Rectal smooth muscle tissue (tissue), 1 donor: Measurements from ENCODE around the gene HCN4.
"Not testable (repeated sequence)": the region's sequence is repeated elsewhere in the genome, so short reads cannot be mapped to it uniquely, and the experiment has no call there.

Experiments
- H3K27ac ChIP-seq: one replicate; pipeline ENCODE4 v1.7.0; 2013; ENCODE audit warnings: low read depth, low read length, inconsistent platforms
- H3K27me3 ChIP-seq: one replicate; pipeline ENCODE4 v1.7.0; 2013; ENCODE audit warnings: low read length; ENCODE audit not compliant: control insufficient read depth, insufficient read depth
- H3K36me3 ChIP-seq: one replicate; pipeline ENCODE4 v1.7.0; 2013; ENCODE audit warnings: low read length; ENCODE audit not compliant: control insufficient read depth, insufficient read depth
- H3K4me1 ChIP-seq: one replicate; pipeline ENCODE4 v1.7.0; 2013; ENCODE audit warnings: low read length; ENCODE audit not compliant: control insufficient read depth, insufficient read depth
- H3K4me3 ChIP-seq: one replicate; pipeline ENCODE4 v1.7.0; 2013; ENCODE audit warnings: low read length
- H3K9ac ChIP-seq: one replicate; pipeline ENCODE4 v1.7.0; 2013; ENCODE audit warnings: low read length

The HCN4 gene

DNA sequence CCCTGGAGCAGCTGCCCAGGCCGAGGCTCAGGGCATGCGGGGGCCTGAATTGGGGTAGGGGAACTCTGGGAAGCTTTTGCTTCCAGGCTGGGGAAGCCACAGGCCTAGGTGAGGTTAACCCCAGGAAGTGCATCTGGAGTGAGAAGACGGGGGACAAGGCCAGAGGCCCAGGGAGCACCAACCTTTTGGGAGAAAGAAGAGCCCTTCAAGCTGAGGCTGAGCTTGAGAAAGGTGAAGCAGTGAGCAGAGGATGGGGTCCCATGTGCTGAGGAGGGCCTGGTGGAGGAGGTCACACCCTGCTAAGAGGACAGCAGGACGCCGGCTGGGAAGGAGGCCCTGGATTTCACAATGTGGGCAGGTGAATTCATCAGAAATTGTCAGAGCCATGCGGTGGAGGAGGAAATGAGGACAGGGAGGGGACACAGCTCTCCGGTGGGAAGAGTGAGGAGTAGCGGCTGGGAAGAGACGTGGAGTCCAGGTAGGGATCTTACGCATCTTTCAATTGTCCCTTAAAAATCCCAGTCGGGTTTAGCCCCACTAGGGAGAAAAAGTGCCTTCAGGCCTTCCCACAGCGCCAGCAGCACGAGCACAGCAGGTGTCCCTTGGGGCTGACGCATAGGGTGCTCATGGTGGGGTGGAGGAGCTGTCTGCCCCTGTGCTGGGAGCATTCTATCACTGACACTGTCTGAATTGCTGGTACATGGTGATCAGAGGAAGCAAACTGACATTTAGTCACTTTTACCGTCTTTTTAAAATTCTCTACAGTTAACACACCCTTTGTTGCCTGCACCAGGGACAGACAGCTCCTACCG lies 50.9 kb downstream of the HCN4 start:
- Histone ChIP-seq H3K4me1 (no peaks in the 10 kb centered on the region), H3K27ac (no peak overlapping the region), H3K9ac (no peak overlapping the region), H3K36me3 (no peaks in the 10 kb centered on the region), H3K27me3 (no peaks in the 10 kb centered on the region), H3K4me3 (no peak overlapping the region)

DNA sequence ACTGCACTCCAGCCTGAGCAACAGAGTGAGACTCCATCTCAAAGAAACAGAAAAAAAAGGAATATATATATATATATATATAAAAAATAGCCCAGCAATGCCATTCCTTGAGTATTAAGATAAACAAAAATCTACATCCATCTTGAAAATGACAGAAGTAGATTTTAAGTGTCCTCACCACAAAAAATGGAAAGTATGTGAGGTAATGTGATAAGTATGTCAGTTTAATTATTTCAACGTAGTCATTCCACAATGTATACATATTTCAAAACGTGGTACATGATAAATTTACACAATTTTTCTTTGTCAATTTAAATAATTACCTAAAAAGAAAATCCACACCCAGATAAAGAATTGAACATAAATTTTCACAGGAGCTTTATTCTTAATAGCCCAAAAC lies 54.9 kb downstream of the HCN4 start:
- Histone ChIP-seq H3K4me3 (no peak overlapping the region), H3K27me3 (no peaks in the 10 kb centered on the region), H3K9ac (no peak overlapping the region), H3K4me1 (no peaks in the 10 kb centered on the region), H3K27ac (no peak overlapping the region), H3K36me3 (no peaks in the 10 kb centered on the region)

DNA sequence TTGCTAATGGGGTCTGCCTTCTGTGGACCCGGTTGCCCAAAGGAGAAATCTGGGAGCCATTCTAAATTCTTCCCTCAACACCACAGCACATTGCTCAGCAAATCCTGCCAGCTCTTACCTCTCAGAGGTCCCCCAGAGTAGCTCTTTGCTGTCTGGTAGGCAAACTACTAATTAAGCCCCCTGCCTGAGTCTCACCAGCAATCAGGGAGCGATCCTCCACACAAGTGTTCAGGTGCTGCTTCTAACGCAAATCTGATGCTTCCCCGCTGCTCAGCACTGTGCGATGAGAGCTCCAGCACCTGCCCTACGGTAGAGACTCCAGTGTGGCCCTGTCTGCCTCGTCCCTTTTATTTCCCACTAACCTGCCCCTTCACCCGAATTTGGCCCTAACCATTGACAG lies 60.5 kb downstream of the HCN4 start:
- Histone ChIP-seq H3K9ac (no peak overlapping the region), H3K4me3 (no peak overlapping the region), H3K36me3 (no peaks in the 10 kb centered on the region), H3K27ac (no peak overlapping the region), H3K4me1 (no peaks in the 10 kb centered on the region), H3K27me3 (no peaks in the 10 kb centered on the region)

DNA sequence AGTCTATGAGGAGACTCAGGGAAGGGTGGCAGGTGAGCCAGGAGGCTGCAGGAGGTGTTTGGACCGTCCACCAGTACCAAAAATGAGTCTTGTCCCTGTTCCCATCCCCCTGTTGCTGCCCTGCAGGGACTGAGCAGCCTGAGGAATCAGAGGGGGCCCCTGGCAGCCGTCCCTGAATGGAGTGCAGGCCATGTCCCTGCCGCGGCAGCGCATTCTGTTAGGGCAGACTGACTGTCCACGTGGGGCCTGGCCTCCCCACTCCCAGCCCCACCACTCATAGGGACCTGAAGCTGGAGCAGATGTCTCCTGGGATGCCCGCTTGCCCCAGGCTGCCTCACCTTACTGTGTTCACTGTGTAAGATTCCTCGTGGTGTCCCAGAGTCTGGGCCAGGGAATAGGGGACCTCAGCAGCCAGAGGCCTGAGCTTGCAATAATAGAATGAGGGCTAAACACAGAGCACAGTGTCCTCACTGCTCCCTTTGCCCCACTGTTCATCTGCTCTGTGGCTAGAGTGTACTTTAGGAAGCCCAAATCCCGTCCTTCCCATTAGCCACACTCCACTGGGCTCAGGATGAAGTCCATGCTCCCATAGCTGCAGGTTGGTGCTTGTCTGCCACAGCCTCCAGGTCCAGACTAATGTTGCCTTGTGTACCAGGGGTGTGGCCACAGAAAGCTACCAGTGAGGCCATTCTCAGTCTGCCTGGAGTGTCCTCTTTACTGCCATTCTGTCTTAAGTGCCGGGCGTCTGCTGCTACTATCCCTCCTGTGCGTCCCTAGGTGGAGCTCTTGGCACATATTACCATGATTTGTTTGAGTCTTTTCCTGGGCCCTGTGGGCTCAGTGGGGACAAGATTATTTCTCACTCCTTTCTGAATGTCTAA lies 63.2 kb downstream of the HCN4 start:
- H3K36me3 ChIP-seq = peaks cover 13% of the 10 kb centered on the region
- H3K4me1 ChIP-seq = no peaks in the 10 kb centered on the region
- H3K27ac ChIP-seq = no peak overlapping the region
- H3K27me3 ChIP-seq = no peaks in the 10 kb centered on the region
- no peak overlapping the region for H3K9ac ChIP-seq
- H3K4me3 ChIP-seq = no peak overlapping the region

DNA sequence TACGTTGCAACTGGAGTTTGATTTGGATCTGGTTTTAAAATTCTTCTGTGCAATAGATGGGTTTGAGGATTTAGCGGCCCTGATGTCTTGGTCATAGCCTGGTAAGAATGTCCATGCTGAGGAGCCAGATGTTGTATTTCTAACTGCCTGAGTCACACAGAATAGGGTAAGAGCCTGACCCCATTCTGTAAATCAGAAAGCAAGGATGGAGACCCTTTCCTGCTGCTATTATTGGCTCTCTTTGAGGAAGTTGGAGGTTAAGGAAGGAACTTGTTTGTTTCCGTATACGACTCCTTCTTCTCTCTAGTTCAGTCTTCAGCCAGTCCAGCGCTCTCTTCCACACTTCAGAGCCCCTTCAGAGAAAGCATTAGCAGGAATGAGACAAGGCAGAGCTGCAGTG lies 65.1 kb downstream of the HCN4 start:
- Histone ChIP-seq H3K4me1 (no peaks in the 10 kb centered on the region), H3K9ac (no peak overlapping the region), H3K27ac (no peak overlapping the region), H3K36me3 (peaks cover 14% of the 10 kb centered on the region), H3K4me3 (no peak overlapping the region), H3K27me3 (no peaks in the 10 kb centered on the region)

DNA sequence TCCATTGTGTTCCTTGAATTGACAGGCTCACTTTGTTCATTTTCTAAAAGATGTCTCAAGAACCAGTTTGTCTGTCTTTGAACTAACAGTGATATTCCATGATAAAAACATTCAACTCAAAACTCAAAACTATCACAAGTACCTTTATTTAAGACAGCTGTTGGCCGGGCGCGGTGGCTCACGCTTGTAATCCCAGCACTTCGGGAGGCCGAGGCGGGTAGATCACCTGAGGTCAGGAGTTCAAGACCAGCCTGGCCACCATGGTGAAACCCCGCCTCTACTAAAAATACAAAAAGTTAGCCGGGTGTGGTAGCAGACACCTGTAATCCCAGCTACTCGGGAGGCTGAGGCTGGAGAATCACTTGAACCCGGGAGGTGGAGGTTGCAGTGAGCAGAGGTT lies 68.5 kb downstream of the HCN4 start:
- H3K27ac ChIP-seq, H3K9ac ChIP-seq, H3K4me3 ChIP-seq, H3K4me1 ChIP-seq, H3K27me3 ChIP-seq: not testable (repeated sequence)
- H3K36me3 ChIP-seq = peaks cover 19% of the 10 kb centered on the region

DNA sequence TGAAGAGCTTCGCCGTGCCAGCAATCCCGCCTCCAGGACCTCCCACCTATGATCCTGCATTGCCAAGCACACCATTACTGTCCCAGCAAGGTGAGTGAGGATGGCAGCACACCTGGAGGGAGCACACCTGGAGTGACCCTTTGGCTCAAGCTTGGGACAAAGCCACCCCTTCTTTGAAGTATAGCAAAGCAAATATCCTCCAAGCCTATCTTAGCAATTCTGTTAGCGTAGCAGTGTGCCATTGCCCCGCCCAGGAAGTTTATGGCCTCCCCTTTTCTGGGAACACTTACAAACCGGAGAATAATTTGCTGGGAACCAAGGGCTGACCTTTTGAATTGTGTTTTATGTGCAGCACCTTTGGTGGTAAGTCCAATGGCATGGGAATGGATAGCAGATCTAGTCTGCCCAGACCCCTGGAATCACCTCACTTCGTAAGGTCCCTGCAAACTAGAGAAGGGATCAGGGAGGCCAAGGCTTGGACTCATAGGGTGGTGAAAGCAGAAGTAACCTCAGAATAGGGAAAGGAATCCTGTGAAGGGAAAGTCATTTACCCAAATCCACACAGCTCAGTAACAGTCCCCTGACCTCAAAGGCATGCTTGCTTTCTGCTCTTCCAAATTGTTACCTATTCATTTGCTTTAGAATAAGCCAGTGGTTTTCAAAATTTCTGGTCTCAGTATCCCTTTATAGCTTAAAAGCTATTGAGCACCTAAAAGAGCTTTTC lies 70.1 kb downstream of the HCN4 start:
- H3K4me1 ChIP-seq = no peaks in the 10 kb centered on the region
- no peak overlapping the region for H3K9ac ChIP-seq
- no peak overlapping the region for H3K4me3 ChIP-seq
- H3K27me3 ChIP-seq = no peaks in the 10 kb centered on the region
- peaks cover 21% of the 10 kb centered on the region for H3K36me3 ChIP-seq
- H3K27ac ChIP-seq = no peak overlapping the region

DNA sequence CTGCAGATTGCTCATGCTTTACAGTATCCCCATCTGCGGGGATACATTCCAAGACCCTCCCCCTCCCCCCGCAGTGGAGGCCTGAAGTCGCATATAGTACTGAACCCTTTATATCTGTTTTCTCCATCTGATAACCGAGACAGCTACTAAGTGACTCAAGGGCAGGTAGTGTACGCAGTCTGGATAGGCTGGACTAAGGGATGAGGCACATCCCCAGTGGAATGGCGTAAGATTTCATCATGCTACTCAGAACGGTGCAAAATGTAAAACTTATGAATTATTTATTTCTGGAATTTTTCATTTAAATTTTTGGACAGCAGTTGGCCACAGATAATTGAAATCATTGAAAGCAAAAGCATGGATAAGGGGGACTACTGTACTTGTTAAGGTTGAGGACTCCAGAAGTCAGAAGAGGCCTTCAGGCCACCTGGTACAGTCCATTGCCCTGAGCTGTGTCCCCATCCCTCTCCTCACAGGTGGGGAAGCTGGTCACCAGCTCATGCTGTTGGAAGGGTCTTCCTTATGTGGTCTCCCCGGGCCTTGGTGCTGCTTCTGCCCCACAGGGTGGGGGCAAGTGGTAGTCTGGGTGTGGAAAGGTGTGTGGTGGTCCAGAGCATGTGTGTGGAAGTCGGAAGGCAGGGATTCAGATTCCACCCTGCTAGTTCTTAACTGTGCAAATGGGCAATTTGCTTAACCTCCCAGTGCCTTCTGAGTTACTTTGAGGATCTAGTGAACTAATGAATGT lies 72.0 kb downstream of the HCN4 start:
- Histone ChIP-seq H3K27me3 (no peaks in the 10 kb centered on the region), H3K4me3 (no peak overlapping the region), H3K4me1 (no peaks in the 10 kb centered on the region), H3K9ac (no peak overlapping the region), H3K36me3 (peaks cover 16% of the 10 kb centered on the region), H3K27ac (no peak overlapping the region)

DNA sequence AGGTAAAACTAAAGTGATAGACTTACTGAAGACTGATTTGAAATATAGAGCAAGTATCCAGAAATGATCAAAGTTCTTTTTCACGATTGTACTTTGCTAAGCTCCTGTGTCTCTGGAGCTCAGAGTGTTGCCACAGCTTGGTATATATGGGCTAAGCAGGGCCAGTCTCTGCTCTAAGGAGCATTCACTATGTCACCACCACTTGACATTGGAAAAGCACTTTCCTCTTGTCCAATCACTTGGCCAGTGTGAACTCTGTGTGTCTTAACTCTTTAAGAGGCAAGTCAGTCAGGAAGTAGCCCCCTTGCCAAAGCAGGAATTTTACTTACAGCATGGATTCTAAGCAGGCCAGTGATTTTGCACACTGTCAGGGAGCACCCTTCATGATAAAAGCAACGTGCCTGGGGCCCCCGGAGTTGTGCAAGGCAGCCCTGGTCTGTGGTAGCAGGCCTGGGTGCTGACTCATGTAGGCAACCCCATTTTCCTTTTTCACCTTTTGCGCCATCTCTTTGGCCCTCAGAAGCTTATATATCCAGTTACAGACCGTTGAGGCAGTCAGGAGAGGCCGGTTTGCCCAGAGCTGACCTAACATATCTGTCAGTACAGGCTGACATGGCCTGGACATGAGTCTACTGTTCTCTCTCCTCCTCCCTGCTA lies 73.0 kb downstream of the HCN4 start:
- Histone ChIP-seq H3K27ac (no peak overlapping the region), H3K9ac (no peak overlapping the region), H3K4me1 (no peaks in the 10 kb centered on the region), H3K4me3 (no peak overlapping the region), H3K27me3 (no peaks in the 10 kb centered on the region), H3K36me3 (peaks cover 17% of the 10 kb centered on the region)

DNA sequence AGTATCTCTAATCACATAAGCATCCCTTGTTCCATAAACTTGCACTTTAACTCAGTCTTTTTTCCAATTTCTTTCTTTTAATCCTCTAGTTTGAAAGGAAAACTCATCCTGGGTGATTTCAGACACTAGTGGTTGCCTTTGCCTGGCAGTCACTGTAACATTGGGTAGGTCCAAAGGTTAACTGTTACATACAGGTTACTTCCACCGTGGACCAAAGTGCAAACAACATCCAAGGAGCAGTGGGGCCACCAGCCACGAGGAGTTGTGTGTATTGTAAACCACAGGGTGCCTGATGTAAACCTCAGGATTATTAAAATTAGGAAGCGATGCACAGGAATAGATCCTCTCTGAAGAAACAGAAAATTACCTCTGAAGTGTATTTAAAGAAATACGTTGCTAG lies 75.0 kb downstream of the HCN4 start:
- H3K9ac ChIP-seq = no peak overlapping the region
- no peaks in the 10 kb centered on the region for H3K27me3 ChIP-seq
- no peak overlapping the region for H3K27ac ChIP-seq
- no peak overlapping the region for H3K4me3 ChIP-seq
- H3K4me1 ChIP-seq = no peaks in the 10 kb centered on the region
- peaks cover 26% of the 10 kb centered on the region for H3K36me3 ChIP-seq

DNA sequence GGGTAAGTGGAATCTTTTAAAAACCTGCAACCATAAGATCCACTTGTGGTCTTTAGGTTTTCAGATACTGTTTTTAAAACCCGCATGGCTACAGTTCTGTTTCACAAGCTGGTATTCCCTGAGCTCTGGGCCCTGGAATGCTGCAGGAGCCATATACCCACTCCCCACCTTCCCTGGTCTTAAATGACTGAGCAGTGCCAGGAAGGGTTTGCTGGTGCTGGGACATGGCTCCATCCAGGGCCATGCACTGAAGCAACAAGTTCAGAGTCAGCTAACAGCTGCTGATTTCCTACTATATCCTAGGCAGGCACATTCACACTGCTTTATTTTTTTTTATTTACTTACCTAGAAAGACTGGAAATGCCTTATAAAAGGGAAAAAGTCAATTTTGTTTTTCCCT lies 77.3 kb downstream of the HCN4 start:
- no peak overlapping the region for H3K4me3 ChIP-seq

More for the DNA sequence above, 77.3 kb downstream of the HCN4 start:
- Histone ChIP-seq H3K27me3 (no peaks in the 10 kb centered on the region), H3K4me1 (peaks cover 7% of the 10 kb centered on the region), H3K9ac (no peak overlapping the region), H3K27ac (no peak overlapping the region), H3K36me3 (peaks cover 36% of the 10 kb centered on the region)
